H9 (cell line): ENCODE data around the gene ZC3HAV1L. TPM values are rescaled to one million over a fixed set of nuclear protein-coding genes. Genes with fewer than 3 reads are reported as not detected.

Experiments
- DNase-seq: peaks from one replicate; pipeline ENCODE4 v3.0.0-alpha.2; 2017
- H2AFZ ChIP-seq: one replicate; pipeline ENCODE4 v1.6.1; 2013; ENCODE audit warnings: mild to moderate bottlenecking, low read length, control low read depth, moderate library complexity
- H2AK5ac ChIP-seq: 2 replicates; pipeline ENCODE4 v1.6.1; 2013; ENCODE audit warnings: low read length, control low read depth, mixed read lengths; ENCODE audit not compliant: insufficient read length
- H2BK120ac ChIP-seq: one replicate; pipeline ENCODE4 v1.6.1; 2013; ENCODE audit warnings: low read depth, mild to moderate bottlenecking, low read length, control low read depth, inconsistent platforms; ENCODE audit not compliant: poor library complexity, severe bottlenecking
- H2BK12ac ChIP-seq: 2 replicates; pipeline ENCODE4 v1.6.1; 2013; ENCODE audit warnings: low read length, control low read depth, mixed read lengths, low read depth; ENCODE audit not compliant: insufficient read length
- H2BK15ac ChIP-seq: 2 replicates; pipeline ENCODE4 v1.6.1; 2013; ENCODE audit warnings: low read depth, low read length, control low read depth
- H2BK20ac ChIP-seq: one replicate; pipeline ENCODE4 v1.6.1; 2013; ENCODE audit warnings: low read depth, mild to moderate bottlenecking, low read length, control low read depth, inconsistent platforms; ENCODE audit not compliant: poor library complexity, severe bottlenecking
- H2BK5ac ChIP-seq: 2 replicates; pipeline ENCODE4 v1.6.1; 2013; ENCODE audit warnings: low read length, control low read depth, mixed read lengths; ENCODE audit not compliant: insufficient read length
- H3K14ac ChIP-seq: 2 replicates; pipeline ENCODE4 v1.6.1; 2013; ENCODE audit warnings: low read length, control low read depth; ENCODE audit not compliant: insufficient read depth
- H3K18ac ChIP-seq: 2 replicates; pipeline ENCODE4 v1.6.1; 2013; ENCODE audit warnings: low read depth, mild to moderate bottlenecking, mixed read lengths, low read length, control low read depth; ENCODE audit not compliant: insufficient read length
- H3K23ac ChIP-seq: 2 replicates; pipeline ENCODE4 v1.6.1; 2013; ENCODE audit warnings: low read length, control low read depth, mixed read lengths, low read depth; ENCODE audit not compliant: insufficient read length
- H3K23me2 ChIP-seq: 2 replicates; pipeline ENCODE4 v1.6.1; 2013; ENCODE audit warnings: low read depth, mild to moderate bottlenecking, mixed read lengths, low read length, control low read depth; ENCODE audit not compliant: insufficient read length, poor library complexity, severe bottlenecking
- H3K27ac ChIP-seq: 2 replicates; pipeline ENCODE4 v1.5.1; 2013; ENCODE audit warnings: low read length, control low read depth, mixed read lengths, low read depth; ENCODE audit not compliant: insufficient read length
- H3K27me3 ChIP-seq: 2 replicates; pipeline ENCODE4 v1.6.1; 2013; ENCODE audit warnings: low read length, control low read depth, inconsistent platforms; ENCODE audit not compliant: insufficient read depth
- H3K4ac ChIP-seq: 2 replicates; pipeline ENCODE4 v1.6.1; 2013; ENCODE audit warnings: low read depth, mild to moderate bottlenecking, control low read depth, inconsistent platforms, low read length, moderate library complexity
- H3K4me1 ChIP-seq: 2 replicates; pipeline ENCODE4 v1.6.1; 2013; ENCODE audit warnings: low read length, control low read depth, inconsistent platforms; ENCODE audit not compliant: insufficient read depth
- H3K4me2 ChIP-seq: 2 replicates; pipeline ENCODE4 v1.6.1; 2013; ENCODE audit warnings: low read length, control low read depth, mixed read lengths; ENCODE audit not compliant: insufficient read length, insufficient read depth
- H3K56ac ChIP-seq: 2 replicates; pipeline ENCODE4 v1.6.1; 2013; ENCODE audit warnings: low read depth, mild to moderate bottlenecking, mixed read lengths, low read length, control low read depth; ENCODE audit not compliant: insufficient read length
- H3K79me1 ChIP-seq: 2 replicates; pipeline ENCODE4 v1.6.1; 2013; ENCODE audit warnings: low read depth, mild to moderate bottlenecking, moderate library complexity, low read length, control low read depth, inconsistent platforms; ENCODE audit not compliant: insufficient read depth, poor library complexity, severe bottlenecking
- H3K79me2 ChIP-seq: 2 replicates; pipeline ENCODE4 v1.6.1; 2013; ENCODE audit warnings: low read length, control low read depth, inconsistent platforms; ENCODE audit not compliant: insufficient read depth
- H3K9ac ChIP-seq: 2 replicates; pipeline ENCODE4 v1.6.1; 2013; ENCODE audit warnings: low read length, control low read depth, mixed read lengths; ENCODE audit not compliant: insufficient read length; ENCODE audit errors: extremely low read depth
- H3K9me3 ChIP-seq: one replicate; pipeline ENCODE4 v1.6.1; 2013; ENCODE audit warnings: low read depth, low read length, inconsistent platforms; ENCODE audit not compliant: control insufficient read depth
- H3T11ph ChIP-seq: one replicate; pipeline ENCODE4 v1.6.1; 2013; ENCODE audit warnings: mild to moderate bottlenecking, low read length, control low read depth, inconsistent platforms
- H4K20me1 ChIP-seq: one replicate; pipeline ENCODE4 v1.6.1; 2013; ENCODE audit not compliant: control insufficient read depth, insufficient read length, insufficient read depth
- H4K5ac ChIP-seq: 2 replicates; pipeline ENCODE4 v1.6.1; 2013; ENCODE audit warnings: low read depth, mild to moderate bottlenecking, mixed read lengths, low read length, control low read depth; ENCODE audit not compliant: insufficient read length
- H4K8ac ChIP-seq: replicated peaks from 2 replicates; pipeline ENCODE4 v1.6.1; 2013; ENCODE audit warnings: low read length, control low read depth, mixed read lengths, low read depth; ENCODE audit not compliant: insufficient read length
- H4K91ac ChIP-seq: 2 replicates; pipeline ENCODE4 v1.6.1; 2013; ENCODE audit warnings: low read depth, mild to moderate bottlenecking, moderate library complexity, mixed read lengths, low read length, control low read depth; ENCODE audit not compliant: insufficient read length
- H3K27ac Mint-ChIP-seq, 3 experiments: 2 replicates in 2 of 3; 3 replicates in 1 of 3; pipeline ENCODE4 v1.8.0; 2020 to 2021; ENCODE audit warnings: mixed read lengths in 3 of 3, mild to moderate bottlenecking in 1 of 3, moderate library complexity in 1 of 3
- H3K27me3 Mint-ChIP-seq: 2 replicates; pipeline ENCODE4 v1.8.0; 2021; ENCODE audit warnings: low read depth, mild to moderate bottlenecking, moderate library complexity, mixed read lengths
- H3K36me3 Mint-ChIP-seq, 3 experiments: 2 replicates in 2 of 3; 3 replicates in 1 of 3; pipeline ENCODE4 v1.8.0; 2020 to 2021; ENCODE audit warnings: low read depth in 3 of 3, mixed read lengths in 3 of 3; ENCODE audit not compliant: insufficient read depth in 1 of 3
- H3K4me1 Mint-ChIP-seq, 2 experiments: 2 replicates each; pipeline ENCODE4 v1.8.0; 2020; ENCODE audit warnings: mixed read lengths in 2 of 2
- H3K4me3 Mint-ChIP-seq, 2 experiments: 2 replicates in 1 of 2; 3 replicates in 1 of 2; pipeline ENCODE4 v1.8.0; 2020 to 2021; ENCODE audit warnings: mild to moderate bottlenecking in 2 of 2, mixed read lengths in 2 of 2, moderate library complexity in 1 of 2
- H3K9me3 Mint-ChIP-seq, 2 experiments: 2 replicates in 1 of 2; 3 replicates in 1 of 2; pipeline ENCODE4 v1.8.0; 2020; ENCODE audit warnings: mild to moderate bottlenecking in 2 of 2, mixed read lengths in 2 of 2, moderate library complexity in 1 of 2
- CTCF ChIP-seq: fragments of 200-600 bp; sonication (generic); conservative IDR thresholded peaks from 3 replicates; pipeline ENCODE4 v1.8.0; 2021; ENCODE audit warnings: antibody characterized with exemption, mild to moderate bottlenecking
- WGBS: extraction: QIAGEN DNeasy Blood & Tissue Kit; methylation state at CpG from one replicate; pipeline ENCODE4 v1.1.7; 2013; ENCODE audit warnings: missing lambda C conversion rate, low lambda C conversion rate, mixed read lengths; ENCODE audit not compliant: insufficient read length; ENCODE audit errors: extremely low coverage; 5-methylcytosine and 5-hydroxymethylcytosine counted together
- total RNA-seq: library from RNA; stranded (reverse); gene quantifications from 2 replicates; pipeline ENCODE4 v1.2.1, GENCODE V29; 2021

The ZC3HAV1L gene
- total RNA-seq, 1 experiment from 2014 or later: not detected

GRCh38 chr7:138992052-138992531 lies 43.8 kb downstream of the ZC3HAV1L start:
- Histone ChIP-seq H2AFZ (no peak overlapping the region), H2AK5ac (no peak overlapping the region), H3K9ac (no peak overlapping the region), H3K14ac (no peak overlapping the region), H3K56ac (no peak overlapping the region), H4K5ac (no peak overlapping the region), H3K79me2 (no peaks in the 10 kb centered on the region), H3K18ac (no peak overlapping the region), H3T11ph (no peak overlapping the region), H3K23ac (no peak overlapping the region), H4K20me1 (no peaks in the 10 kb centered on the region), H2BK20ac (no peak overlapping the region), H2BK12ac (no peak overlapping the region), H3K79me1 (no peaks in the 10 kb centered on the region), H3K4ac (no peak overlapping the region), H2BK120ac (no peak overlapping the region), H3K27me3 (no peaks in the 10 kb centered on the region), H3K27ac (no peak overlapping the region), H3K4me2 (no peak overlapping the region), H3K23me2 (no peaks in the 10 kb centered on the region), H3K4me1 (no peaks in the 10 kb centered on the region), H4K91ac (no peak overlapping the region), H2BK15ac (no peak overlapping the region), H4K8ac (no peak overlapping the region), H3K9me3 (peaks cover 5% of the 10 kb centered on the region), H2BK5ac (no peak overlapping the region)
- peaks cover 2% of the 10 kb centered on the region for H3K27me3 Mint-ChIP-seq
- no peak for TF ChIP-seq CTCF
- peaks cover 0 to 8% (median 7%) of the 10 kb centered on the region in 3 experiments; a peak in 2 of 7 replicates for H3K36me3 Mint-ChIP-seq
- no peak overlapping the region for H3K27ac Mint-ChIP-seq
- no peak overlapping the region for H3K4me3 Mint-ChIP-seq
- H3K9me3 Mint-ChIP-seq: peaks cover 8 to 9% of the 10 kb centered on the region in 2 experiments
- no CpG with 5 or more reads among the region's 8 CpGs for WGBS
- H3K4me1 Mint-ChIP-seq: peaks cover 10 to 12% of the 10 kb centered on the region in 2 experiments
- DNase-seq: no peak
